IPS-18a (cell line): ENCODE results near the gene SIAH3.
A peak's percentile ranks its signal among the peaks of the same experiment; 100 is the strongest.

Experiments
- H3K27ac ChIP-seq: one replicate; pipeline ENCODE4 v1.5.1; 2013; ENCODE audit warnings: low read length
- H3K27me3 ChIP-seq: one replicate; pipeline ENCODE4 v1.6.1; 2013; ENCODE audit warnings: mild to moderate bottlenecking, low read length; ENCODE audit not compliant: control insufficient read depth, insufficient read depth
- H3K36me3 ChIP-seq: one replicate; pipeline ENCODE4 v1.6.1; 2013; ENCODE audit warnings: low read depth, low read length; ENCODE audit not compliant: control insufficient read depth
- H3K4me1 ChIP-seq: one replicate; pipeline ENCODE4 v1.6.1; 2013; ENCODE audit warnings: low read depth, low read length; ENCODE audit not compliant: control insufficient read depth
- H3K4me3 ChIP-seq: one replicate; pipeline ENCODE4 v1.5.1; 2013; ENCODE audit warnings: low read length
- H3K9ac ChIP-seq: one replicate; pipeline ENCODE4 v1.6.1; 2013; ENCODE audit warnings: mild to moderate bottlenecking, low read length, moderate library complexity
- H3K9me3 ChIP-seq: one replicate; pipeline ENCODE4 v1.6.1; 2013; ENCODE audit warnings: low read depth, low read length; ENCODE audit not compliant: control insufficient read depth

Gene SIAH3

GRCh38 chr13:45861322-45861721 is 9.8 kb upstream of the SIAH3 start:
- Histone ChIP-seq H3K4me1 (peaks cover 14% of the 10 kb centered on the region), H3K36me3 (no peaks in the 10 kb centered on the region), H3K27me3 (no peaks in the 10 kb centered on the region), H3K9ac (no peak overlapping the region), H3K27ac (no peak overlapping the region), H3K9me3 (no peaks in the 10 kb centered on the region), H3K4me3 (no peak overlapping the region)

DNA sequence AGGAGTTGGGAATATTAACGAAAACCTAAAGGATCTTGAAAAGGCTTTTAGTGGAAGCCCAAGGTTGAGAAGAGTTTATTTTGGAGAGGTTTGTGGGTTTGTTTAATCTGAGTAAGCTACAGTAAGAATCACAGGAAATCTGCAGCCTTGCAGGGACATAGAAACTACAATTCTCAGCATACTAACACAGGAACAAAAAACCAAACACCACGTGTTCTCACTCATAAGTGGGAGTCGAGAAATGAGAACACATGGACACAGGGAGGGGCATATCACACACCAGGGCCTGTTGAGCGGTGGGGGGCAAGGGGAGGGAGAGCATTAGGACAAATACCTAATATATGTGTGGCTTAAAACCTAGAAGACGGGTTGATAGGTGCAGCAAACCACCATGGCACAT is 8.7 kb upstream of the SIAH3 start:
- no peak overlapping the region for H3K27ac ChIP-seq
- no peaks in the 10 kb centered on the region for H3K27me3 ChIP-seq
- H3K4me3 ChIP-seq = no peak overlapping the region
- H3K4me1 ChIP-seq = peaks cover 14% of the 10 kb centered on the region
- H3K9me3 ChIP-seq = no peaks in the 10 kb centered on the region
- no peaks in the 10 kb centered on the region for H3K36me3 ChIP-seq
- no peak overlapping the region for H3K9ac ChIP-seq

DNA sequence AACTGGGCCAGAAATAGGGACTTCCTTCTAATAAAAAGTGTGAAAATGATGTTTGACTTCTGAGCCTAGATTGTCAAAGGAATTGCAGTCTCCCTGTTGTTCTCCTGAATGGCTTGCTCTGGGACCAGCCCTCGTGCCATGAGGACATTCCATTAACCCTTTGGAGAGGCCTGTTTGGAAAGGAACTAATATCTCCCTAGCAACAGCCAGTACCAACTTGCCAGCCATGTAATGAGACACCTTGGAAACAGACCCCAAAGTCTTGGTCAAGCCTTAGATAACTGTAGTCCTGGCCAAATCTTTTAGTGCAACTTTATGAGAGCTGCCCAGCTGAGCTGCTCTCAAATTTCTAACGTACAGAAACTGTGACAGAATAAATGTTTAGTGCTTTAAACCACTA is 8.2 kb upstream of the SIAH3 start:
- H3K9ac ChIP-seq = peak overlapping the region; percentile 39
- H3K4me3 ChIP-seq = no peak overlapping the region
- H3K36me3 ChIP-seq = no peaks in the 10 kb centered on the region
- H3K4me1 ChIP-seq = peaks cover 14% of the 10 kb centered on the region
- H3K9me3 ChIP-seq = no peaks in the 10 kb centered on the region
- no peaks in the 10 kb centered on the region for H3K27me3 ChIP-seq
- peak overlapping the region; percentile 20 for H3K27ac ChIP-seq

GRCh38 chr13:45852494-45852893 is 941 bp upstream of the SIAH3 start:
- Histone ChIP-seq H3K4me3 (no peak overlapping the region), H3K36me3 (no peaks in the 10 kb centered on the region), H3K27me3 (peaks cover 45% of the 10 kb centered on the region), H3K9ac (no peak overlapping the region), H3K9me3 (no peaks in the 10 kb centered on the region), H3K27ac (no peak overlapping the region), H3K4me1 (peaks cover 21% of the 10 kb centered on the region)

GRCh38 chr13:45851956-45852355 is 403 bp upstream of the SIAH3 start:
- Histone ChIP-seq H3K27me3 (peaks cover 45% of the 10 kb centered on the region), H3K9ac (no peak overlapping the region), H3K27ac (no peak overlapping the region), H3K4me1 (peaks cover 24% of the 10 kb centered on the region), H3K36me3 (no peaks in the 10 kb centered on the region), H3K4me3 (peak overlapping the region; percentile 56), H3K9me3 (no peaks in the 10 kb centered on the region)

DNA sequence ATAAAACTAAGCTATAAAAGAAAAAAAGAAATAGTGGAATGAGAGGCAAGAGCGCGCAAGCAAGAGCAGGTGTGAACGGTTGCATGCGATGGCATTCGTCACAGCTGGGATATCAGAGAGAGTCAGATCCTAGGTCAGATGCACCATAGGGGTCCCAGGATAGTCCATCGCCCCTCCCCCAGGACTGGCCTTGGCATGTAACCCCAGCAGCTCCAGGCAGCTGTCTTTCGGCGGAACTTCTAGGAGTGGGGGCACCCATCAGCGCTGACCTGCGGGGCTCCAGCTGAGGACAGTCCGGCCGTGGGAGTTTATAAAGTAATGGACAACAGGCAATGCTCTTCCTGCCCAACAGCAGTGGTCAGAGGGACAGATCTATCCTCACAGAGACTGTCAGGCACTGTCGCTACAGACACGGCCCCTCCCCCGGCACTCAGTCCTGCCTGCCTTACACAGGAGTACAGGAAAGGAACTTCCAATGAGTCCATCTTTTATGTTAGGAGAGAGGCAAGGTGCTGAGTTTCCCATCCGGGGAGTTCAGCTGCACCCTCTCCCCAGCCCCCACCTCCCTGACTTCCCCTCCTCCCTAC is 1.4 kb downstream of the SIAH3 start:
- Histone ChIP-seq H3K27me3 (peaks cover 45% of the 10 kb centered on the region), H3K9ac (no peak overlapping the region), H3K27ac (no peak overlapping the region), H3K9me3 (no peaks in the 10 kb centered on the region), H3K4me1 (peaks cover 25% of the 10 kb centered on the region), H3K4me3 (peak overlapping the region; percentile 56), H3K36me3 (no peaks in the 10 kb centered on the region)

DNA sequence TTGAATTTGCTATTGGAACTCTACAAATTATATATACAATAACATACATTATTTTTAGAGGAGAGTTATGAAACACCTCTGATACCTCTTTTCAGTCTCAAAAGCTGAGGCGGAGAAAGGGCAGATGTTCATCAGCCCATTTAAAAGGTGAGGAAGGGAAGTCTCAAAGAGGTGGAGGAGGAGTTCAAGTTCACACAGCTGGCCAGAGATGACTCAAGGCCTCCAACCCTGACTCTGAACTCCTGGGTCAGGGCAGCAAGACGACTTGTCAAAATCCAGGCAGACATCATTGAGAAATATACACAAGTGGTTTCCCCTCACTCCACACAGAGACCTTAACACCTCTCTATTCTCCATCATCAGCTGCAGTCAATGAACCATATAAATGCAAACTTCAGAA is 2.1 kb downstream of the SIAH3 start:
- Histone ChIP-seq H3K36me3 (no peaks in the 10 kb centered on the region), H3K27ac (no peak overlapping the region), H3K4me3 (no peak overlapping the region), H3K4me1 (peaks cover 25% of the 10 kb centered on the region), H3K9me3 (no peaks in the 10 kb centered on the region), H3K9ac (no peak overlapping the region), H3K27me3 (peaks cover 45% of the 10 kb centered on the region)

GRCh38 chr13:45847554-45848224 is 3.9 kb downstream of the SIAH3 start:
- Histone ChIP-seq H3K9me3 (no peaks in the 10 kb centered on the region), H3K4me3 (no peak overlapping the region), H3K27ac (no peak overlapping the region), H3K36me3 (no peaks in the 10 kb centered on the region), H3K9ac (no peak overlapping the region), H3K4me1 (peaks cover 21% of the 10 kb centered on the region), H3K27me3 (peaks cover 38% of the 10 kb centered on the region)

DNA sequence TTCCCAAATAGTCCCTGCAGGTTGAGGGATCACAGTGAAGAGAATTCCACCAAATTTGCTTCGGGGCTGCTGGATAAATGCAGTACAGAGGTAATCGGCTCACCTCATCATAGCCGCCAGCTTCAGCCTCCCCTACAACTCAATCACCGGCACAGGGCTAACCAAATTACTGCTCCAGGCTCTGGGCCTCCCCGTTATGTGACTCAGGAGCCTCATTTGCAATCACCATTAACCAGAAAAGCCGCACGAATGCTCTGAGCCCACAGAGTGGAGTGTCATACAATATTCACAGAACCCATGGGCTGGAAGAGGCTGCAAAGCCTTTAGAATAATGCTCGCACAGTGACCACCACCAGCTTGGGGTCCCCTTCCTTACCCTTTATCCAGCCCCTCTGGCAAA is 4.9 kb downstream of the SIAH3 start:
- Histone ChIP-seq H3K4me3 (no peak overlapping the region), H3K36me3 (no peaks in the 10 kb centered on the region), H3K27me3 (peaks cover 28% of the 10 kb centered on the region), H3K9me3 (no peaks in the 10 kb centered on the region), H3K4me1 (peaks cover 15% of the 10 kb centered on the region), H3K27ac (no peak overlapping the region), H3K9ac (no peak overlapping the region)

DNA sequence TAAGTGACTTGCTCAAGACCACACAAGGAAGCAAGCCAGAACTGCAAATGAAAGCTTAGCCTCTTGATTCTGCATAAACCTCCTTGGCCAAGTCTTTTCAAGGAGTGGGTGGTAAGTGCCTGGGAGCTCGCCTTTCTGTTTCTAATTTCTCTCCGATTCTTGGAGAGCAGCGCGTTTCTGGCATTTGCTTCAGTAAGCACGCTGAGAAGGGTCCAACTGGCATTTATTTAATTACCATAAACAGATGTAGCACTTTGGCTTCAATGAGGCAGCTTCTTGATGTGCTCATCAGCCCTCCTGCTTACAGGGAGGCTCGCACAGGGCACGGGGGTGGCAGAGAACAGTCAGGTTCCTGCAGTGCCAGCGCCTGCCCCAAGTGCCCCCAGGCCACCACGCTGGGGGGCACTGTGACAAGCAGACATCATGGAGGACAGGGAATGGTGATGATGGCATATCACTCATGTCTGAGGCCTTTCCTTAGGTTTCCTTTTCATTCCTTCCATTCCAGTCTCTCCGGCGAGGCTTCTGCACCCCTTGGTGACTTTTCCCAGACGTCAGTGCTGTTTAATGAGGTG is 13.3 kb downstream of the SIAH3 start:
- Histone ChIP-seq H3K9me3 (no peaks in the 10 kb centered on the region), H3K4me3 (no peak overlapping the region), H3K27ac (no peak overlapping the region), H3K4me1 (peaks cover 15% of the 10 kb centered on the region), H3K27me3 (no peaks in the 10 kb centered on the region), H3K36me3 (no peaks in the 10 kb centered on the region), H3K9ac (no peak overlapping the region)

- no peak overlapping the region for H3K27ac ChIP-seq
- no peak overlapping the region for H3K4me3 ChIP-seq
- no peaks in the 10 kb centered on the region for H3K9me3 ChIP-seq
- peaks cover 15% of the 10 kb centered on the region for H3K4me1 ChIP-seq
- no peak overlapping the region for H3K9ac ChIP-seq
- no peaks in the 10 kb centered on the region for H3K36me3 ChIP-seq
- no peaks in the 10 kb centered on the region for H3K27me3 ChIP-seq
These were observed 14.4 kb downstream of the SIAH3 start for GRCh38 chr13:45837111-45837510.
